K562 (cell line): Measurements from ENCODE around the gene CLNK. TPM values are rescaled to one million over a fixed set of nuclear protein-coding genes. Genes with fewer than 3 reads are reported as not detected.
"Not testable (repeated sequence)": the region's sequence is repeated elsewhere in the genome, so short reads cannot be mapped to it uniquely, and the experiment has no call there.

Experiments
- ATAC-seq: fragments of 200-7000 bp; cut with Tn5 transposase; 3 replicates; pipeline ENCODE4 v1.9.1; 2020; ENCODE audit warnings: moderate library complexity
- BruUV-seq: library from RNA; stranded (reverse); fragments of 400-500 nt; replicated peaks from 2 replicates; lab custom pipeline; 2021; lab: Mats Ljungman, UMichigan
- CTCF ChIA-PET: fragments of 300-600 bp; formaldehyde crosslinking; extraction: SDS; loops from one replicate; lab custom pipeline; 2021; ENCODE audit warnings: low intra/inter-chr PET ratio; lab: Yijun Ruan, JAX
- POLR2A ChIA-PET: fragments of 300-600, 350-650 bp; sonication (Branson Sonifier 250); formaldehyde crosslinking; extraction: SDS; loops from one replicate; lab custom pipeline; 2021; ENCODE audit warnings: antibody characterized with exemption, inconsistent platforms; lab: Yijun Ruan, JAX
- DNase-seq, 4 experiments: peaks; one replicate each; pipeline versions ENCODE4 v3.0.0 to v3.0.0-alpha.2; 2011 to 2018; ENCODE audit warnings: low spot score in 3 of 4, mixed read lengths in 3 of 4; ENCODE audit errors: extremely low read depth in 1 of 4
- FAIRE-seq: peaks from 2 replicates; lab custom pipeline; 2011; peaks lifted over from hg19 to GRCh38; lab: Jason Lieb, UNC
- H2AFZ ChIP-seq: 2 replicates; pipeline ENCODE4 v1.6.0; 2011; ENCODE audit warnings: low read depth, low read length, control low read depth, inconsistent platforms
- H3K27ac ChIP-seq: fragments of 200-600 bp; 3 replicates; pipeline ENCODE4 v1.8.0; 2011; ENCODE audit warnings: low read depth, mild to moderate bottlenecking, control low read depth, inconsistent platforms, low read length, moderate library complexity, mixed read lengths; ENCODE audit errors: extremely low read depth
- H3K27me3 ChIP-seq, 2 experiments: fragments of 300-600 bp in 1 of 2; 2 replicates in 1 of 2; 3 replicates in 1 of 2; pipeline versions ENCODE4 v1.6.0 to v1.8.0; 2011; ENCODE audit warnings: inconsistent platforms in 2 of 2, low read length in 2 of 2, mild to moderate bottlenecking in 1 of 2, mixed read lengths in 1 of 2, moderate library complexity in 1 of 2; ENCODE audit not compliant: control insufficient read depth in 2 of 2, insufficient read depth in 2 of 2
- H3K36me3 ChIP-seq: fragments of 300-600 bp; 3 replicates; pipeline ENCODE4 v1.8.0; 2011; ENCODE audit warnings: mild to moderate bottlenecking, low read length, inconsistent platforms; ENCODE audit not compliant: control insufficient read depth, insufficient read depth
- H3K4me1 ChIP-seq, 2 experiments: fragments of 200-600 bp in 1 of 2; replicated peaks in 1 of 2; 2 replicates in 1 of 2; 3 replicates in 1 of 2; pipeline versions ENCODE4 v1.5.1 to v1.8.0; 2011; ENCODE audit warnings: inconsistent platforms in 2 of 2, low read length in 2 of 2, mild to moderate bottlenecking in 1 of 2, mixed read lengths in 1 of 2, moderate library complexity in 1 of 2; ENCODE audit not compliant: control insufficient read depth in 2 of 2, insufficient read depth in 2 of 2
- H3K4me2 ChIP-seq: 2 replicates; pipeline ENCODE4 v1.6.1; 2011; ENCODE audit warnings: low read length, control low read depth, inconsistent platforms, mixed read lengths; ENCODE audit not compliant: insufficient read depth
- H3K4me3 ChIP-seq: fragments of 200-600 bp; sonication (generic), shearing (Covaris generic); 2 replicates; pipeline ENCODE4 v1.5.1; 2016; ENCODE audit warnings: control low read depth, inconsistent platforms
- H3K79me2 ChIP-seq: fragments of 200-600 bp; 3 replicates; pipeline ENCODE4 v1.8.0; 2011; ENCODE audit warnings: low read length, inconsistent platforms; ENCODE audit not compliant: control insufficient read depth, insufficient read depth
- H3K9ac ChIP-seq, 2 experiments: 2 replicates each; pipeline versions ENCODE4 v1.6.0 to v1.6.1; 2011; ENCODE audit warnings: low read depth in 2 of 2, low read length in 2 of 2, control low read depth in 1 of 2, inconsistent platforms in 1 of 2, mild to moderate bottlenecking in 1 of 2, mixed read lengths in 1 of 2; ENCODE audit not compliant: insufficient read depth in 1 of 2
- H3K9me1 ChIP-seq: one replicate; pipeline ENCODE4 v1.6.0; 2011; ENCODE audit warnings: inconsistent platforms, mild to moderate bottlenecking, low read length, moderate library complexity; ENCODE audit not compliant: control insufficient read depth, insufficient read depth
- H3K9me3 ChIP-seq: replicated peaks from 2 replicates; pipeline ENCODE4 v1.5.1; 2011; ENCODE audit warnings: low read depth, low read length, inconsistent platforms; ENCODE audit not compliant: control insufficient read depth, insufficient read depth
- H4K20me1 ChIP-seq: replicated peaks from 2 replicates; pipeline ENCODE4 v1.6.1; 2011; ENCODE audit warnings: low read length, inconsistent platforms, mixed read lengths; ENCODE audit not compliant: control insufficient read depth, insufficient read depth
- SIN3A ChIP-seq, 2 experiments: fragments of 150-350 bp in 1 of 2; IDR thresholded peaks; 2 replicates each; pipeline ENCODE4 v1.6.1; 2011 to 2016; ENCODE audit warnings: borderline replicate concordance in 2 of 2, low read depth in 2 of 2, low read length in 2 of 2, mild to moderate bottlenecking in 2 of 2, moderate library complexity in 2 of 2; ENCODE audit not compliant: control insufficient read depth in 1 of 2
- WGBS: fragments of 100-300 bp; shearing (Covaris generic); methylation state at CpG from one replicate; pipeline ENCODE4 v1.1.6; 2016; ENCODE audit warnings: low coverage, mixed read lengths; ENCODE audit not compliant: insufficient coverage; ENCODE audit errors: missing lambda C conversion rate; 5-methylcytosine and 5-hydroxymethylcytosine counted together
- in situ Hi-C: fragments of 300-500 bp; cut with MboI; formaldehyde crosslinking; loops from 4 replicates; pipeline ENCODE4 v1.15.0; 2018; ENCODE audit warnings: inconsistent platforms, mixed read lengths
- intact Hi-C: fragments of 100-400 bp; cut with micrococcal nuclease; formaldehyde crosslinking; loops from 2 replicates; pipeline ENCODE4 v1.14.2; 2022
- polyA plus RNA-seq, 8 experiments: library from polyadenylated mRNA; depleted of rRNA in 4 of 8; stranded (reverse) in 5 of 8; unstranded in 3 of 8; fragments of >200 nt; fragmentation: Nextera tagmentation in 2 of 8; fragmentation: Illumina TruSeq in 1 of 8; extraction: Ambion mirVana in 2 of 8; extraction: Trizol in 1 of 8; gene quantifications; 2 replicates each; pipeline versions ENCODE4 v1.2.1 to v1.2.3, GENCODE V29; 2011 to 2014; ENCODE audit warnings: inconsistent platforms in 1 of 8, missing spikeins in 1 of 8
- total RNA-seq, 7 experiments: library from RNA; depleted of rRNA in 6 of 7; stranded (reverse); fragments of >200 nt in 6 of 7; fragmentation: Illumina TruSeq in 2 of 7; extraction: Trizol in 2 of 7; gene quantifications; 2 replicates each; pipeline versions ENCODE4 v1.2.1 to v1.2.3, GENCODE V29; 2011 to 2021; ENCODE audit warnings: low replicate concordance in 1 of 7
- TF ChIP-seq, protein P1 (sequence below): sonication (generic); formaldehyde crosslinking; IDR thresholded peaks from 2 replicates; pipeline ENCODE4 v1.5.0; 2020; ENCODE audit warnings: missing genetic modification reagents

CLNK gene
- total and polyA plus RNA-seq, 9 of the 15 experiments (the other 6 are each of a cell fraction or from before 2014, with no cell fraction given) = not detected

DNA sequence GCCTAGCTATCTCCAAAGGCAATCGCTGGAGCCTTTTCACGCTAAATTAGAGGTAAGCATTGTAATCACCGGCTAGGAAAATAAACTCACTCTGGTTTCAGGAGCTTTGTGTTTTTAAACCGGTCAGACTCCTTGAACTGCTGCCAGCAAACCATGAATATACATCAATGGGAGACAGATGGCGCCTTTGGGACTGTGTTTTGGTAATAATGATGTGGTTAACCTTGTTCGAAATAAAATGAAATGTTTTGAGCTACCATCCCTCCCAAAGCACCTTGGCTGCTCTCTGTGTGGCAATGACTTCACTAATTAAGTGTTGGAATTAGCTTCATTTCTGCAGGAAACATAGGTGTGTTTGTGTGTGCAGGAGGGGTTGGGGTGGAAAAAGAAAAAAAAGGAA lies 65.3 kb downstream of the CLNK start (continued):
- TF ChIP-seq SIN3A (IDR thresholded peaks at IDR 0.05; ENCODE audit: borderline replicate concordance in 2 of 2, control insufficient read depth in 1 of 2, low read depth in 2 of 2, low read length in 2 of 2) = no peak
- TF ChIP-seq, protein P1, sequence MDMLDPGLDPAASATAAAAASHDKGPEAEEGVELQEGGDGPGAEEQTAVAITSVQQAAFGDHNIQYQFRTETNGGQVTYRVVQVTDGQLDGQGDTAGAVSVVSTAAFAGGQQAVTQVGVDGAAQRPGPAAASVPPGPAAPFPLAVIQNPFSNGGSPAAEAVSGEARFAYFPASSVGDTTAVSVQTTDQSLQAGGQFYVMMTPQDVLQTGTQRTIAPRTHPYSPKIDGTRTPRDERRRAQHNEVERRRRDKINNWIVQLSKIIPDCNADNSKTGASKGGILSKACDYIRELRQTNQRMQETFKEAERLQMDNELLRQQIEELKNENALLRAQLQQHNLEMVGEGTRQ (CRISPR knock-in tag) = no peak

DNA sequence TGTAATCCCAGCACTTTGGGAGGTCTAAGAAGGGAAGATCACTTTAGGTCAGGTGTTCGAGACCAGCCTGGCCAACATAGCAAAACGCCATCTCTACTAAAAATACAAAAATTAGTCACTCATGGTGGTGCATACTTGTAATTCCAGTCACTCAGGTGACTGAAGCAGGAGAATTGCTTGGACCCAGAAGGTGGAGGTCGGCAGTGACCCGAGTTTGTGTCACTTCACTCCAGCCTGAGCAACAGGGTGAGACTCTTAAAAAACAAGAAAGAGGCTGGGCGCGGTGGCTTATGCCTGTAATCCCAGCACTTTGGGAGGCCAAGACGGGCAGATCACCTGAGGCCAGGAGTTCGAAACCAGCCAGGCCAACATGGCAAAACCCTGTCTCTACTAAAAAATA lies 69.6 kb downstream of the CLNK start:
- H3K4me2 ChIP-seq, H2AFZ ChIP-seq, H3K4me1 ChIP-seq, DNase-seq, H3K9me1 ChIP-seq, H3K27ac ChIP-seq, ATAC-seq, BruUV-seq, H3K9me3 ChIP-seq, FAIRE-seq, intact Hi-C loops, H3K79me2 ChIP-seq, H4K20me1 ChIP-seq, H3K27me3 ChIP-seq, CTCF ChIA-PET, in situ Hi-C loops, H3K9ac ChIP-seq, H3K4me3 ChIP-seq, H3K36me3 ChIP-seq: not testable (repeated sequence)
- WGBS = 0% methylated on average over 8 of the region's 8 CpGs
- POLR2A ChIA-PET = interaction anchor here (1.0 kb wide), 1 partner anchor 16 kb away, joined by 3 read pairs; no protein-coding TSS in a partner anchor
